ENCODE results near the gene AFF3.

Gene AFF3

GRCh38 chr2:100124761-100125160 is 17.6 kb downstream of the AFF3 start:
- no peak for TF ChIP-seq REST (IDR thresholded peaks at IDR 0.05; ENCODE audit: low read depth)
- TF ChIP-seq FOXM1 (IDR thresholded peaks at IDR 0.05; ENCODE audit: borderline replicate concordance, low read depth), result no peak
- no peak for TF ChIP-seq CREB1 (IDR thresholded peaks at IDR 0.05; ENCODE audit: low read depth)
- no peak for TF ChIP-seq TAF1 (IDR thresholded peaks at IDR 0.05; ENCODE audit: low read depth)
- no peak for TF ChIP-seq NFIC (IDR thresholded peaks at IDR 0.05)
- TF ChIP-seq USF1 (IDR thresholded peaks at IDR 0.05), result no peak
- TF ChIP-seq MAX (IDR thresholded peaks at IDR 0.05), result no peak
- no peak for TF ChIP-seq TCF12 (IDR thresholded peaks at IDR 0.05; ENCODE audit: low read depth)
- no peak for TF ChIP-seq YY1 (IDR thresholded peaks at IDR 0.05; ENCODE audit: low read depth)
- TF ChIP-seq ZBTB7A (IDR thresholded peaks at IDR 0.05; ENCODE audit: low read depth), result no peak

GRCh38 chr2:100121124-100121718 is 21.2 kb downstream of the AFF3 start:
- TF ChIP-seq TAF1 (IDR thresholded peaks at IDR 0.05; ENCODE audit: low read depth) (no peak), CEBPB (IDR thresholded peaks at IDR 0.05) (no peak), EP300 (IDR thresholded peaks at IDR 0.05; ENCODE audit: borderline replicate concordance) (no peak), NFIC (IDR thresholded peaks at IDR 0.05) (no peak), REST (IDR thresholded peaks at IDR 0.05; ENCODE audit: low read depth) (no peak), USF1 (IDR thresholded peaks at IDR 0.05) (no peak), TEAD4 (IDR thresholded peaks at IDR 0.05) (no peak), TCF12 (IDR thresholded peaks at IDR 0.05; ENCODE audit: low read depth) (no peak), EGR1 (IDR thresholded peaks at IDR 0.05) (no peak), MAX (IDR thresholded peaks at IDR 0.05) (no peak), YY1 (IDR thresholded peaks at IDR 0.05; ENCODE audit: low read depth) (no peak), RAD21 (IDR thresholded peaks at IDR 0.05; ENCODE audit: low read depth) (no peak), FOXM1 (IDR thresholded peaks at IDR 0.05; ENCODE audit: borderline replicate concordance, low read depth) (no peak), CREB1 (IDR thresholded peaks at IDR 0.05; ENCODE audit: low read depth) (no peak)

- TF ChIP-seq EP300 (IDR thresholded peaks at IDR 0.05; ENCODE audit: borderline replicate concordance) (no peak), YY1 (IDR thresholded peaks at IDR 0.05; ENCODE audit: low read depth) (no peak), REST (IDR thresholded peaks at IDR 0.05; ENCODE audit: low read depth) (no peak), NFIC (IDR thresholded peaks at IDR 0.05) (no peak), CEBPB (IDR thresholded peaks at IDR 0.05) (no peak), EGR1 (IDR thresholded peaks at IDR 0.05) (no peak), TAF1 (IDR thresholded peaks at IDR 0.05; ENCODE audit: low read depth) (no peak), TCF12 (IDR thresholded peaks at IDR 0.05; ENCODE audit: low read depth) (no peak), USF1 (IDR thresholded peaks at IDR 0.05) (no peak), MAX (IDR thresholded peaks at IDR 0.05) (no peak), RAD21 (IDR thresholded peaks at IDR 0.05; ENCODE audit: low read depth) (no peak), ZBTB7A (IDR thresholded peaks at IDR 0.05; ENCODE audit: low read depth) (no peak), FOXM1 (IDR thresholded peaks at IDR 0.05; ENCODE audit: borderline replicate concordance, low read depth) (no peak), TEAD4 (IDR thresholded peaks at IDR 0.05) (no peak), CREB1 (IDR thresholded peaks at IDR 0.05; ENCODE audit: low read depth) (no peak)
These were observed 23.2 kb downstream of the AFF3 start for GRCh38 chr2:100119235-100119634.

Data from Ishikawa (cell line).